ENCODE measurements around the gene DDX46. TPM values are rescaled to one million over a fixed set of nuclear protein-coding genes. Genes with fewer than 3 reads are reported as not detected.

DDX46 gene
- total RNA-seq, 4 donors from 2014 or later = 21.8 to 68.5 (median 33.1) TPM

GRCh38 chr5:134787692-134788091, 29.1 kb downstream of the DDX46 start:
- no peak overlapping the region for H3K4me3 ChIP-seq
- WGBS = 95% methylated on average over 1 of the region's 1 CpG
- H3K9me3 ChIP-seq = no peaks in the 10 kb centered on the region
- no peak for DNase-seq (ENCODE audit: low spot score in 2 of 2)
- H3K36me3 ChIP-seq = peaks cover 84% of the 10 kb centered on the region
- no peak overlapping the region for H3K27ac ChIP-seq
- no peak for TF ChIP-seq POLR2AphosphoS5 (IDR thresholded peaks at IDR 0.05)
- no peak for TF ChIP-seq POLR2A (IDR thresholded peaks at IDR 0.05)
- no peak for TF ChIP-seq EP300 (IDR thresholded peaks at IDR 0.05)
- no peak for TF ChIP-seq CTCF (IDR thresholded peaks at IDR 0.05)
- H3K4me1 ChIP-seq = no peaks in the 10 kb centered on the region
- H3K27me3 ChIP-seq = no peaks in the 10 kb centered on the region

GRCh38 chr5:134791580-134791979, 33.0 kb downstream of the DDX46 start:
- TF ChIP-seq CTCF (IDR thresholded peaks at IDR 0.05) (no peak), POLR2AphosphoS5 (IDR thresholded peaks at IDR 0.05) (no peak)
- no peak for DNase-seq (ENCODE audit: low spot score in 2 of 2)
- 97% methylated on average over 2 of the region's 2 CpGs for WGBS
- Histone ChIP-seq H3K4me3 (no peak overlapping the region), H3K9me3 (no peaks in the 10 kb centered on the region), H3K27me3 (no peaks in the 10 kb centered on the region), H3K4me1 (no peaks in the 10 kb centered on the region), H3K36me3 (peaks cover 88% of the 10 kb centered on the region), H3K27ac (no peak overlapping the region)

GRCh38 chr5:134792286-134792685, 33.7 kb downstream of the DDX46 start:
- Histone ChIP-seq H3K4me3 (no peak overlapping the region), H3K27ac (no peak overlapping the region), H3K9me3 (no peaks in the 10 kb centered on the region), H3K27me3 (no peaks in the 10 kb centered on the region), H3K4me1 (no peaks in the 10 kb centered on the region), H3K36me3 (peaks cover 89% of the 10 kb centered on the region)
- DNase-seq (ENCODE audit: low spot score in 2 of 2) = no peak
- TF ChIP-seq POLR2AphosphoS5 (IDR thresholded peaks at IDR 0.05) (no peak), CTCF (IDR thresholded peaks at IDR 0.05) (no peak), EP300 (IDR thresholded peaks at IDR 0.05) (no peak), POLR2A (IDR thresholded peaks at IDR 0.05) (no peak)
- 98% methylated on average over 3 of the region's 3 CpGs for WGBS

DNA sequence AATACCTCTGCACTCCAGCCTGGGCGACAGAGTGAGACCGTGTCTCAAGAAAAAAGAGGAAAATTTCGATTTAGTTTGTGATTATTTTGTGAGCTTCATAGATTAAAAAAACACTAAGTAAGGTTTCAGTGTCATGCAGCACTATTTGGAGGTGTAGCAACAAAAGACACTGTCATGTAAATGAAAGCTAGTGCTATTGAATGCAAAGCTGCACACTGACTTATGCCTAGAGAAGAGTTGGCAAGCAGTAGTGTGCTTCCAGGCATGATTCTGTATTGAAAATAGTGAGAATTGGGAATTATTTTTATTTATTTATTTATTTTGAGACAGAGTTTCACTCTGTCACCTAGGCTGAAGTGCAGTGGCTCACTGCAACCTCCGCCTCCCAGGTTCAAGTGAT, 34.5 kb downstream of the DDX46 start:
- Histone ChIP-seq H3K9me3 (no peaks in the 10 kb centered on the region), H3K36me3 (peaks cover 92% of the 10 kb centered on the region), H3K4me3 (no peak overlapping the region), H3K27me3 (no peaks in the 10 kb centered on the region), H3K27ac (no peak overlapping the region), H3K4me1 (no peaks in the 10 kb centered on the region)
- WGBS = 93% methylated on average over 4 of the region's 4 CpGs
- DNase-seq (ENCODE audit: low spot score in 2 of 2) = no peak
- TF ChIP-seq POLR2AphosphoS5 (IDR thresholded peaks at IDR 0.05) = no peak
- no peak for TF ChIP-seq EP300 (IDR thresholded peaks at IDR 0.05)
- TF ChIP-seq CTCF (IDR thresholded peaks at IDR 0.05) = no peak

DNA sequence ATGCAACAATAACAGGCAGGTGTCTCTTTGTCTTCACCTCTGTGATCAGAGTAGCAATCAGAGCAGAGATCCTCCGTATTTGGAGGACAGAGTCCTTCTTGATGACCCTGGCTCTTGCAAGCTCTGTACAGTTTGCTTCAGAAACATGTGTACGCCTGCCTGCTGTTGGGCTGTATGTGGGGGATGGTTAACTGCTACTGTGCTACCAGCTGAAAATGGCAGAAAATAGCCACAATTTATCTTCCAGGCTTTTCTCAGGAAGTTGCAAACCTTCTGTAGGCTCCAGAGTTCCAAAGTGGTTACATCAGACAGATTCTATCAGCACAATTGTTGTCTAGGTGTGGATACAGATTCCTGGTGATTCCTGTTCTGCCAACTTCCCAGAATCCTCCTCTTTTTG, 35.5 kb downstream of the DDX46 start:
- TF ChIP-seq CTCF (IDR thresholded peaks at IDR 0.05) (no peak), POLR2AphosphoS5 (IDR thresholded peaks at IDR 0.05) (no peak), POLR2A (IDR thresholded peaks at IDR 0.05) (no peak), EP300 (IDR thresholded peaks at IDR 0.05) (no peak)
- 95% methylated on average over 2 of the region's 2 CpGs for WGBS
- Histone ChIP-seq H3K4me3 (no peak overlapping the region), H3K36me3 (peaks cover 100% of the 10 kb centered on the region), H3K27me3 (no peaks in the 10 kb centered on the region), H3K27ac (no peak overlapping the region), H3K4me1 (no peaks in the 10 kb centered on the region), H3K9me3 (no peaks in the 10 kb centered on the region)
- DNase-seq (ENCODE audit: low spot score in 2 of 2) = no peak
